HUDEP-2 (cell line): ENCODE measurements around the gene HS3ST1.
"Not testable (repeated sequence)": the region's sequence is repeated elsewhere in the genome, so short reads cannot be mapped to it uniquely, and the experiment has no call there.

Source experiments
- DNase-seq, 76 experiments: peaks; one replicate each; lab custom pipeline; 2025; ENCODE audit not compliant: unreplicated experiment in 76 of 76; lab: John Stamatoyannopoulos, UW

HS3ST1 gene

GRCh38 chr4:11407551-11407950 is 21.1 kb downstream of the HS3ST1 start:
- no peak for DNase-seq

GRCh38 chr4:11404431-11404830 is 24.3 kb downstream of the HS3ST1 start:
- DNase-seq: no peak

GRCh38 chr4:11402192-11402591 is 26.5 kb downstream of the HS3ST1 start:
- no peak for DNase-seq

GRCh38 chr4:11399461-11399971 is 29.2 kb downstream of the HS3ST1 start:
- DNase-seq: no peak

GRCh38 chr4:11397819-11398610 is 30.7 kb downstream of the HS3ST1 start:
- DNase-seq: no peak

GRCh38 chr4:11397146-11397545 is 31.5 kb downstream of the HS3ST1 start:
- no peak for DNase-seq

GRCh38 chr4:11393551-11393950 is 35.1 kb downstream of the HS3ST1 start:
- no peak for DNase-seq

GRCh38 chr4:11384072-11384471 is 44.6 kb downstream of the HS3ST1 start:
- DNase-seq: not testable (repeated sequence)

- DNase-seq: no peak
These were observed 52.1 kb downstream of the HS3ST1 start for GRCh38 chr4:11376571-11376970.

- DNase-seq: no peak
These were observed 52.5 kb downstream of the HS3ST1 start for GRCh38 chr4:11376146-11376545.

GRCh38 chr4:11368701-11369115 is 60.0 kb downstream of the HS3ST1 start:
- no peak for DNase-seq

GRCh38 chr4:11367371-11367770 is 61.3 kb downstream of the HS3ST1 start:
- DNase-seq: no peak

GRCh38 chr4:11366859-11367258 is 61.8 kb downstream of the HS3ST1 start:
- DNase-seq: no peak

GRCh38 chr4:11365039-11365438 is 63.7 kb downstream of the HS3ST1 start:
- no peak for DNase-seq

GRCh38 chr4:11359591-11359990 is 69.1 kb downstream of the HS3ST1 start:
- no peak for DNase-seq

- DNase-seq: no peak
These were observed 73.5 kb downstream of the HS3ST1 start for GRCh38 chr4:11355226-11355625.

- DNase-seq: no peak
These were observed 74.2 kb downstream of the HS3ST1 start for GRCh38 chr4:11354531-11354930.

GRCh38 chr4:11348449-11349088 is 80.1 kb downstream of the HS3ST1 start:
- DNase-seq: no peak

- DNase-seq: no peak
These were observed 83.8 kb downstream of the HS3ST1 start for GRCh38 chr4:11344916-11345315.

- no peak for DNase-seq
These were observed 85.2 kb downstream of the HS3ST1 start for GRCh38 chr4:11343536-11343935.
